GM12874 (cell line): Measurements from ENCODE around the gene ASPHD2.

ENCODE experiments used
- TF ChIP-seq, protein P1 (sequence below): IDR thresholded peaks from 2 replicates; pipeline ENCODE4 v1.5.1; 2011; ENCODE audit warnings: low read depth, mild to moderate bottlenecking, control low read depth, low read length, moderate library complexity; ENCODE audit not compliant: insufficient read depth

The ASPHD2 gene

GRCh38 chr22:26404851-26405421, 24.1 kb upstream of the ASPHD2 start:
- TF ChIP-seq, protein P1, sequence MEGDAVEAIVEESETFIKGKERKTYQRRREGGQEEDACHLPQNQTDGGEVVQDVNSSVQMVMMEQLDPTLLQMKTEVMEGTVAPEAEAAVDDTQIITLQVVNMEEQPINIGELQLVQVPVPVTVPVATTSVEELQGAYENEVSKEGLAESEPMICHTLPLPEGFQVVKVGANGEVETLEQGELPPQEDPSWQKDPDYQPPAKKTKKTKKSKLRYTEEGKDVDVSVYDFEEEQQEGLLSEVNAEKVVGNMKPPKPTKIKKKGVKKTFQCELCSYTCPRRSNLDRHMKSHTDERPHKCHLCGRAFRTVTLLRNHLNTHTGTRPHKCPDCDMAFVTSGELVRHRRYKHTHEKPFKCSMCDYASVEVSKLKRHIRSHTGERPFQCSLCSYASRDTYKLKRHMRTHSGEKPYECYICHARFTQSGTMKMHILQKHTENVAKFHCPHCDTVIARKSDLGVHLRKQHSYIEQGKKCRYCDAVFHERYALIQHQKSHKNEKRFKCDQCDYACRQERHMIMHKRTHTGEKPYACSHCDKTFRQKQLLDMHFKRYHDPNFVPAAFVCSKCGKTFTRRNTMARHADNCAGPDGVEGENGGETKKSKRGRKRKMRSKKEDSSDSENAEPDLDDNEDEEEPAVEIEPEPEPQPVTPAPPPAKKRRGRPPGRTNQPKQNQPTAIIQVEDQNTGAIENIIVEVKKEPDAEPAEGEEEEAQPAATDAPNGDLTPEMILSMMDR: no peak

GRCh38 chr22:26406118-26406517, 22.9 kb upstream of the ASPHD2 start:
- TF ChIP-seq, protein P1: no peak

DNA sequence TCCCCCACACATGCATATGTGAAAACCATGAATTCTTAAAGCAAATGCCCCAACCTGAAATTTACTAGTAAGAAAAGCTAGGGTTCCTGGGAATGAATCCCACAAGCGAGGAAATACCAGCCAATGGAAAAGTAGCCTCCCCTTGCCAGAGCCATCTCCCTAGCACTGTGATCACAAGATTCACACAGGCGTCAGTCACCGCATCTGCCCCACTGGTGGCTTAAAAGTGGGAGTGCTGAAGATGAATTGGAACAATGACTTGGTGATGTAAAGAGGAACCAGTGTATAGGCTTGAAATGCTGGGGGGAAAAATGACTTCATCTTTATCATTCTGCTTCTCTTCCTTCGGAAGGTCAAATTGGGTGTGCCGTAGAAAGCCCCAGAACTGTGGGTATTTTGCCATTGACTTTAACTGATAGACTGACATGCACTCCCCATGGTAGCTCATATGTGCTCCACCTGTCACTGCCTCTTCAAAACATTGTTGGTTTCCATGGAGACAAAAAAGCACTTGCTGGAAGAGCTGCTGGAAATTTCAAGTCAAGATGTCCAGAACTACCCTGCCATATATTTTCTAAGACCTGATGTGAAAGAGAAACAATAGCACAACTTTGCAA, 19.2 kb upstream of the ASPHD2 start:
- TF ChIP-seq, protein P1: no peak

GRCh38 chr22:26410386-26410785, 18.7 kb upstream of the ASPHD2 start:
- TF ChIP-seq, protein P1: no peak

- TF ChIP-seq, protein P1: no peak
Observed at GRCh38 chr22:26414347-26414746, 14.7 kb upstream of the ASPHD2 start.

DNA sequence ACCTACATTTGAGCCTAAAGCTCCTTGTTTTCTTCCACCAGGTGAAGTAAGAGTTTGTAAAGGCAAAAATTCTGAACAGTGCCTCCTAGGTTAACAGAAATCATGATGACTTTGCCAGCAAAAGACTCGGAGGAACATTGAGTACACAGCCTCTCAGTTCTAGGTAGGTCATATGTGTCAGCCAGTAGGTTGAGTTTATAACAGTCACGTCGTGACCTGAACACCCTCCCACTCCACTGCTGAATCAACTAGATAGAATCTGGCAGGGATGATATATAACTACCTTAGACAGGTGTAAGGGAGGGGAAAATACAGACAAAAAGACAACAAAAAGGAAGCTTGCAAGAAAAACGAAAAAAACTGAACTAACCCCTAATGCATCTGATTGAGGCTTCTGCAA, 12.8 kb upstream of the ASPHD2 start:
- TF ChIP-seq, protein P1: no peak

- TF ChIP-seq, protein P1: no peak
Observed at GRCh38 chr22:26416670-26417276, 12.3 kb upstream of the ASPHD2 start.
